Body of pancreas (tissue), 4 donors: Measurements from ENCODE around the gene PDLIM5.

ENCODE experiments used
- POLR2A ChIP-seq, 3 donors: fragments of 450-650 bp; IDR thresholded peaks; one replicate each; pipeline ENCODE4 v1.6.1; 2016; ENCODE audit warnings: antibody characterized with exemption in 3 of 3, mild to moderate bottlenecking in 2 of 3
- TF ChIP-seq, protein P1 (sequence below), 7 experiments: fragments of 450-650 bp in 4 of 7; fragments of 200-600 bp in 3 of 7; sonication (generic) in 3 of 7; IDR thresholded peaks; one replicate each; pipeline ENCODE4 v1.5.1; 2016 to 2019; ENCODE audit warnings: antibody characterized with exemption in 7 of 7

- TF ChIP-seq, protein P1, sequence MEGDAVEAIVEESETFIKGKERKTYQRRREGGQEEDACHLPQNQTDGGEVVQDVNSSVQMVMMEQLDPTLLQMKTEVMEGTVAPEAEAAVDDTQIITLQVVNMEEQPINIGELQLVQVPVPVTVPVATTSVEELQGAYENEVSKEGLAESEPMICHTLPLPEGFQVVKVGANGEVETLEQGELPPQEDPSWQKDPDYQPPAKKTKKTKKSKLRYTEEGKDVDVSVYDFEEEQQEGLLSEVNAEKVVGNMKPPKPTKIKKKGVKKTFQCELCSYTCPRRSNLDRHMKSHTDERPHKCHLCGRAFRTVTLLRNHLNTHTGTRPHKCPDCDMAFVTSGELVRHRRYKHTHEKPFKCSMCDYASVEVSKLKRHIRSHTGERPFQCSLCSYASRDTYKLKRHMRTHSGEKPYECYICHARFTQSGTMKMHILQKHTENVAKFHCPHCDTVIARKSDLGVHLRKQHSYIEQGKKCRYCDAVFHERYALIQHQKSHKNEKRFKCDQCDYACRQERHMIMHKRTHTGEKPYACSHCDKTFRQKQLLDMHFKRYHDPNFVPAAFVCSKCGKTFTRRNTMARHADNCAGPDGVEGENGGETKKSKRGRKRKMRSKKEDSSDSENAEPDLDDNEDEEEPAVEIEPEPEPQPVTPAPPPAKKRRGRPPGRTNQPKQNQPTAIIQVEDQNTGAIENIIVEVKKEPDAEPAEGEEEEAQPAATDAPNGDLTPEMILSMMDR (IDR thresholded peaks at IDR 0.05): no peak
- no peak for TF ChIP-seq POLR2A (IDR thresholded peaks at IDR 0.05)
Observed at GRCh38 chr4:94483895-94484294, 32.2 kb downstream of the PDLIM5 start.
